Stimulated activated CD4-positive, alpha-beta T cell treated with anti-CD3 and anti-CD28 coated beads, Interleukin-2, amount 100 ng/mL, for 4 hours (primary cell): ENCODE results near the gene ZNF267.
"Not testable (repeated sequence)": the region's sequence is repeated elsewhere in the genome, so short reads cannot be mapped to it uniquely, and the experiment has no call there.

Source experiments
- DNase-seq: peaks from one replicate; pipeline ENCODE4 v3.0.0-alpha.2; 2020; ENCODE audit warnings: low read depth

ZNF267 gene

GRCh38 chr16:31873556-31874365 is at the start of gene ZNF267:
Gene ZNF267, plus strand, starts transcription at chr16:31873807. Its CDS starts 160 bp downstream, at chr16:31873967.
- DNase-seq: peak; percentile 94

- DNase-seq: no peak
These were observed 40.6 kb upstream of the ZNF267 start for GRCh38 chr16:31833047-31833446.

- DNase-seq: not testable (repeated sequence)
These were observed 37.2 kb upstream of the ZNF267 start for GRCh38 chr16:31836396-31836795.

GRCh38 chr16:31842864-31843263 is 30.7 kb upstream of the ZNF267 start:
- DNase-seq: no peak

- not testable (repeated sequence) for DNase-seq
These were observed 25.0 kb upstream of the ZNF267 start for GRCh38 chr16:31848572-31848971.

- DNase-seq: no peak
These were observed 20.3 kb upstream of the ZNF267 start for GRCh38 chr16:31853291-31853690.

- DNase-seq: no peak
These were observed 13.1 kb upstream of the ZNF267 start for GRCh38 chr16:31860508-31860907.

GRCh38 chr16:31861455-31861854 is 12.2 kb upstream of the ZNF267 start:
- DNase-seq: no peak

- DNase-seq: no peak
These were observed 10.8 kb upstream of the ZNF267 start for GRCh38 chr16:31862761-31863160.

GRCh38 chr16:31868164-31868563 is 5.4 kb upstream of the ZNF267 start:
- no peak for DNase-seq

- DNase-seq: peak; percentile 72
These were observed 4.9 kb upstream of the ZNF267 start for GRCh38 chr16:31868691-31869167.

GRCh38 chr16:31869511-31870201 is 4.0 kb upstream of the ZNF267 start:
- peak; percentile 78 for DNase-seq

- DNase-seq: no peak
These were observed 2.8 kb upstream of the ZNF267 start for GRCh38 chr16:31870809-31871208.

- DNase-seq: no peak
These were observed 2.1 kb upstream of the ZNF267 start for GRCh38 chr16:31871510-31871909.

- DNase-seq: no peak
These were observed 1.4 kb upstream of the ZNF267 start for GRCh38 chr16:31872201-31872600.

- peak; percentile 28 for DNase-seq
These were observed 932 bp downstream of the ZNF267 start for GRCh38 chr16:31874366-31875111.

GRCh38 chr16:31875112-31875803 is 1.7 kb downstream of the ZNF267 start:
- DNase-seq: no peak

GRCh38 chr16:31875928-31876547 is 2.4 kb downstream of the ZNF267 start:
- DNase-seq: no peak

GRCh38 chr16:31876951-31877828 is 3.6 kb downstream of the ZNF267 start:
- peak; percentile 55 for DNase-seq

GRCh38 chr16:31877876-31878642 is 4.5 kb downstream of the ZNF267 start:
- no peak for DNase-seq
